Activated B cell treated with CpG ODN at 0.5 μM for 24 hours (primary cell): ENCODE measurements around the gene RPL27. TPM values are rescaled to one million over a fixed set of nuclear protein-coding genes. Genes with fewer than 3 reads are reported as not detected.
A peak's percentile ranks its signal among the peaks of the same experiment; 100 is the strongest.
"Not testable (repeated sequence)": the region's sequence is repeated elsewhere in the genome, so short reads cannot be mapped to it uniquely, and the experiment has no call there.

ENCODE experiments used
- ATAC-seq: fragments of 200-7000 bp; cut with Tn5 transposase; one replicate; pipeline ENCODE4 v1.10.0; 2021; ENCODE audit warnings: low read depth, mild to moderate bottlenecking, moderate library complexity
- CTCF ChIA-PET: fragments of 350-600 bp; sonication (Branson Sonifier 250); formaldehyde crosslinking; loops from one replicate; lab custom pipeline; 2021; ENCODE audit warnings: antibody characterized with exemption; lab: Charles Lee
- POLR2A ChIA-PET: fragments of 350-600 bp; sonication (Branson Sonifier 250); formaldehyde crosslinking; loops from one replicate; lab custom pipeline; 2021; ENCODE audit warnings: antibody characterized with exemption; lab: Charles Lee
- DNase-seq: peaks from one replicate; pipeline ENCODE4 v3.0.0; 2022
- H3K27ac Mint-ChIP-seq: one replicate; pipeline ENCODE4 v1.8.0; 2020; ENCODE audit warnings: mixed read lengths
- H3K27me3 Mint-ChIP-seq: one replicate; pipeline ENCODE4 v1.8.0; 2021; ENCODE audit warnings: mixed read lengths
- H3K36me3 Mint-ChIP-seq: one replicate; pipeline ENCODE4 v1.8.0; 2021; ENCODE audit warnings: low read depth, mixed read lengths
- H3K4me1 Mint-ChIP-seq: one replicate; pipeline ENCODE4 v1.8.0; 2021; ENCODE audit warnings: mixed read lengths
- H3K4me3 Mint-ChIP-seq: one replicate; pipeline ENCODE4 v1.8.0; 2020; ENCODE audit warnings: mild to moderate bottlenecking, mixed read lengths
- H3K9me3 Mint-ChIP-seq: one replicate; pipeline ENCODE4 v1.8.0; 2020; ENCODE audit warnings: mixed read lengths
- CTCF ChIP-seq: fragments of 200-600 bp; IDR thresholded peaks from one replicate; pipeline ENCODE4 v1.8.0; 2022; ENCODE audit warnings: antibody characterized with exemption, mild to moderate bottlenecking
- intact Hi-C: fragments of 100-400 bp; cut with micrococcal nuclease; formaldehyde crosslinking; loops from one replicate; pipeline ENCODE4 v1.15.1; 2024
- total RNA-seq: library from RNA; stranded (reverse); gene quantifications from 2 replicates; pipeline ENCODE4 v1.2.3, GENCODE V29; 2022

The RPL27 gene
- total RNA-seq, 1 donor from 2014 or later = 1,189 TPM

DNA sequence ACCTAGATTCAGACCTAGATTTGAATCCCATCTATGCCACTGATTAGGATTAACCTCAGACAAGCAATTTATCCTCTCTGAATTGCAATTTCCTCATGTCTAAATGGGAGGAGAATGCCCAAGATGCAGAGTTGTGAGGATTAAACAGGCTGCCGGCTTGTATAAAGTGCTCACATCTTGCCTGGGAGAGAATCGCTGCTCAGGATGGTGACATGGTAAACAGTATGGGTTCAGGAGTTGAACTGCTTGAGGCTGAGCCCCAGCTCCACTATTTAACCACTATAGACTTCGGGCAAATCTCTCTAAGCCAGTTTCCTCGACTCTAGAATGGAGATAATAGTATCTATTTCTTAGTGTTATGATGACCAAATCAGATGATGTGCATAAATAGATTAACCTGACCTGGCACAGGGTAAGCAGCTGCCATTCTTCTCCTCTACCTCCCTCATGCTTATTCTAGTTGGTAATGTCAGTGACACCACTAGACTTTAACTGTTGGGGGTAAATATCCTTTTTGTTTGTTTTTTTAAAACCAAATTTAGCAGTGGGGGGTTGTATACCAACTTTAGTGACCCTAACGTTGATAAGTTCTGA, 732 bp upstream of the RPL27 start:
- intact Hi-C loops = no loop called here
- Mint-ChIP-seq H3K4me3 (peak overlapping the region; percentile 98), H3K27ac (peak overlapping the region; percentile 97), H3K4me1 (peaks cover 31% of the 10 kb centered on the region), H3K9me3 (no peaks in the 10 kb centered on the region), H3K27me3 (no peaks in the 10 kb centered on the region), H3K36me3 (peaks cover 61% of the 10 kb centered on the region)
- no peak for ATAC-seq
- POLR2A ChIA-PET = interaction anchor here (0.5 to 4.4 kb wide), 43 partner anchors 9 to 1282 kb away, joined by 3 to 124 read pairs (median 7); partner anchors contain the start of genes AARSD1, AOC2, BECN1 and BRCA1
- CTCF ChIA-PET = interaction anchor here (0.9 to 2.5 kb wide), 22 partner anchors 9 to 419 kb away, joined by 3 to 19 read pairs (median 6); partner anchors contain the start of genes AARSD1, BECN1, IFI35 and NBR1
- TF ChIP-seq CTCF = no peak
- DNase-seq = no peak

- H3K36me3 Mint-ChIP-seq = peaks cover 63% of the 10 kb centered on the region
- TF ChIP-seq CTCF = no peak
Observed at GRCh38 chr17:42999003-42999525, 845 bp downstream of the RPL27 start.

GRCh38 chr17:43000894-43001293, 2.7 kb downstream of the RPL27 start:
- peaks cover 56% of the 10 kb centered on the region for H3K36me3 Mint-ChIP-seq
- POLR2A ChIA-PET = interaction anchor here (0.7 to 1.7 kb wide), 5 partner anchors 9 to 171 kb away, joined by 3 to 7 read pairs (median 5); partner anchors contain the start of gene VAT1
- ATAC-seq = not testable (repeated sequence)

More at GRCh38 chr17:42999003-42999525, 845 bp downstream of the RPL27 start:
- Mint-ChIP-seq H3K27ac (peak overlapping the region; percentile 97), H3K27me3 (no peaks in the 10 kb centered on the region), H3K9me3 (no peaks in the 10 kb centered on the region), H3K4me3 (peak overlapping the region; percentile 98), H3K4me1 (peaks cover 31% of the 10 kb centered on the region)
- ATAC-seq = no peak
- ChIA-PET CTCF (interaction anchor here (1.4 to 2.5 kb wide), 10 partner anchors 12 to 421 kb away, joined by 3 to 19 read pairs (median 8); partner anchors contain the start of genes AARSD1, BECN1, RND2 and TMEM106A), POLR2A (interaction anchor here (0.6 to 4.4 kb wide), 25 partner anchors 8 to 485 kb away, joined by 3 to 124 read pairs (median 15); partner anchors contain the start of genes AARSD1, AOC2, BECN1 and BRCA1)
- DNase-seq = no peak
- intact Hi-C loops = loop anchor here (2.0 kb wide), 2 partner anchors 126 to 212 kb away; partner anchors contain the start of genes BRCA1 and TMEM106A

GRCh38 chr17:43003542-43004172, 5.4 kb downstream of the RPL27 start:
- Mint-ChIP-seq H3K36me3 (peaks cover 55% of the 10 kb centered on the region), H3K9me3 (no peaks in the 10 kb centered on the region), H3K4me3 (no peak overlapping the region), H3K27me3 (no peaks in the 10 kb centered on the region), H3K27ac (no peak overlapping the region), H3K4me1 (peaks cover 25% of the 10 kb centered on the region)
- ChIA-PET POLR2A (interaction anchor here (0.7 to 1.1 kb wide), 2 partner anchors 21 to 312 kb away, joined by 3 to 7 read pairs; no protein-coding TSS in a partner anchor), CTCF (no interaction called here)
- intact Hi-C loops = no loop called here
- ATAC-seq = no peak
- TF ChIP-seq CTCF = no peak
- no peak for DNase-seq

More at GRCh38 chr17:43000894-43001293, 2.7 kb downstream of the RPL27 start:
- peaks cover 31% of the 10 kb centered on the region for H3K4me1 Mint-ChIP-seq
- H3K9me3 Mint-ChIP-seq, H3K27ac Mint-ChIP-seq, H3K27me3 Mint-ChIP-seq, intact Hi-C loops, DNase-seq, CTCF ChIA-PET, H3K4me3 Mint-ChIP-seq: not testable (repeated sequence)
